B cell (primary cell): ENCODE results near the gene THUMPD3.

Source experiments
- CTCF ChIP-seq: fragments of 200-600 bp; IDR thresholded peaks from one replicate; pipeline ENCODE4 v1.8.0; 2022; ENCODE audit warnings: antibody characterized with exemption, mild to moderate bottlenecking
- EZH2 ChIP-seq: IDR thresholded peaks from 2 replicates; pipeline ENCODE4 v1.6.1; 2012; ENCODE audit warnings: borderline replicate concordance, low read depth, mild to moderate bottlenecking, moderate library complexity, low read length; ENCODE audit not compliant: insufficient read depth, poor library complexity, severe bottlenecking

- no peak for TF ChIP-seq CTCF
- no peak for TF ChIP-seq EZH2
Observed at GRCh38 chr3:9327578-9327977, 35.3 kb upstream of the THUMPD3 start.
